Measurements from ENCODE around the gene TMEM37. TPM values are rescaled to one million over a fixed set of nuclear protein-coding genes. Genes with fewer than 3 reads are reported as not detected.

TMEM37 gene
- total RNA-seq, 1 donor from 2014 or later = 0.14 TPM

DNA sequence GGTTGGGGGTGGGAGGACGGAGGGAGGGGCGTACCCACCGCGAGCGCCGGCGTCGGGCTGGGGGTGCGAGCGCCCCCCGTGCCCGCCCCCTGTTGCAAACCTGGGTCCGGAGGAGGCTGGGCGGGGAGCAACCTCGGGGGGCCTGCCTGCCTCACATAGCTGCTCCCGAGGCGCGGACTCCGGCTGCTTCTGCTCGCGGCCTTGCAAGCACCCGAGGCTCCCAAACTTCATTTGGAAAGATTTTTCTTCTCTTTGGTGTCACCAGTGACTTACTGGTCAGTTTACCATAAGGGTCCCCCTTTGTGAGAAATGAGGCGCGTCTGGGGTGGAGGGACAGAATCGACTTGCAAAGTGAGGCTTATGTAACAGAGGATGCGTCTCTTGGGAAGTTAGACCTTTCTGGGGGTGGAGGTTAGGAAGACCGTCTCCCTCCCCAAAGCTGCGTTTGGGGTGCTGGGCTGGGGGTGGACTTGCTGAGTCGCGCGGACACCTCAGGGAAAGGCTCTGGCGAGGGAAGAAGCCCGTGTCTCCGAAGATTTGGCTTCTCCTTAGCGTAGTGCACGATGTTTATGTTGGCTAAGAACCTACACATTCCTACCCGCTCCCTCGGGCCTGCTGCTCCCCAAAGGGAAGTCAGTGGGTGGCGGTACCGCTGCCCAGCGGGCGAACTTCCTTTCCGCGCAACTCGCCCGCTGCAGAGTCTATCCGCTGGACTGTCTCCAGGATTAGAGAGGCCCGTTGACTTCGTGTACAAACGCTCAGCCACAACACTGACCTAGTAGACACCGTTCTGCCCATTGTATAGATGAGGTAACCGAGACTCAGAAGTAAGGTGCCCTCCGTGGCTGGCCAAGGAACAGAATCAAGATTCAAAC, 559 bp downstream of the TMEM37 start:
- intact Hi-C loops (cut with micrococcal nuclease) = no loop called here
- H3K4me3 Mint-ChIP-seq (ENCODE audit: low read depth) = no peak overlapping the region
- peaks cover 42% of the 10 kb centered on the region for H3K27me3 Mint-ChIP-seq (ENCODE audit: low read depth)
- no peaks in the 10 kb centered on the region for H3K9me3 Mint-ChIP-seq
- H3K4me1 Mint-ChIP-seq (ENCODE audit: low read depth) = peaks cover 3% of the 10 kb centered on the region
- H3K36me3 Mint-ChIP-seq (ENCODE audit: low read depth) = no peaks in the 10 kb centered on the region
- no peak for DNase-seq (ENCODE audit: low spot score)
- H3K27ac Mint-ChIP-seq = no peak overlapping the region

DNA sequence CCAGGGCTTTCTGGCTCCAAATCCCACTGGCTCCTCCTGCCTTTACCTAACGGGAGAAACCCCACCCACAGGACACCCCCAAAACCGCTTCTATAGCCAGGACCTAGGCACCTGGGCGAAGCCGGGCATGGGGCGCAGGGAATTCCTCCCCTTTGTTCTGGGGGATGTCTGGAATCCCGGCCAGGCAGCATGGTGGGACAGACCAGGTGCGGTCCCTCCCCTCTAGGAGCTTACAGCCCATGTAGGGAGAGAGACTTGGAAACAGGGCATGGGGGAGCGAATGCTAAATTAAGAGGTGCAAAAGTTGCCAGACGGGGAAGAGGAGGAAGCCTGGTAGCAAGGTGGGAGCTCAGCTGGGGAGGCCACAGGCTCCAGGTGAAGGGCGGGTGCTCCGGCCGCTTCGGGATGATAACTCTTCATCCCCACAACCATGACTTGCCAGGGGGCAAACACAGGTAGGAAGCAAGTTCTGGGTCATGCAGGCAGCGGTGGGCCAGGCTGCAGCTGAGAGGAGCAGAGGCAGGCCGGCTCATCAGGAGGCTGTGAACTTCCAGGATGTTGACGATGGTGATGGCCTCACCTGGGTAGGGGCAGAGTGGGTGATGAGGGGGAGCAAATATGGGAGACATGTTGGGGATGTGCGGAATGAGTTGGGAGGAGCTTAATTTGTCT, 1.3 kb downstream of the TMEM37 start:
- no peaks in the 10 kb centered on the region for H3K36me3 Mint-ChIP-seq (ENCODE audit: low read depth)
- H3K9me3 Mint-ChIP-seq = no peaks in the 10 kb centered on the region
- no peak for DNase-seq (ENCODE audit: low spot score)
- no peak overlapping the region for H3K4me3 Mint-ChIP-seq (ENCODE audit: low read depth)
- H3K27ac Mint-ChIP-seq = no peak overlapping the region
- intact Hi-C loops (cut with micrococcal nuclease) = no loop called here
- peaks cover 3% of the 10 kb centered on the region for H3K4me1 Mint-ChIP-seq (ENCODE audit: low read depth)
- peaks cover 35% of the 10 kb centered on the region for H3K27me3 Mint-ChIP-seq (ENCODE audit: low read depth)

DNA sequence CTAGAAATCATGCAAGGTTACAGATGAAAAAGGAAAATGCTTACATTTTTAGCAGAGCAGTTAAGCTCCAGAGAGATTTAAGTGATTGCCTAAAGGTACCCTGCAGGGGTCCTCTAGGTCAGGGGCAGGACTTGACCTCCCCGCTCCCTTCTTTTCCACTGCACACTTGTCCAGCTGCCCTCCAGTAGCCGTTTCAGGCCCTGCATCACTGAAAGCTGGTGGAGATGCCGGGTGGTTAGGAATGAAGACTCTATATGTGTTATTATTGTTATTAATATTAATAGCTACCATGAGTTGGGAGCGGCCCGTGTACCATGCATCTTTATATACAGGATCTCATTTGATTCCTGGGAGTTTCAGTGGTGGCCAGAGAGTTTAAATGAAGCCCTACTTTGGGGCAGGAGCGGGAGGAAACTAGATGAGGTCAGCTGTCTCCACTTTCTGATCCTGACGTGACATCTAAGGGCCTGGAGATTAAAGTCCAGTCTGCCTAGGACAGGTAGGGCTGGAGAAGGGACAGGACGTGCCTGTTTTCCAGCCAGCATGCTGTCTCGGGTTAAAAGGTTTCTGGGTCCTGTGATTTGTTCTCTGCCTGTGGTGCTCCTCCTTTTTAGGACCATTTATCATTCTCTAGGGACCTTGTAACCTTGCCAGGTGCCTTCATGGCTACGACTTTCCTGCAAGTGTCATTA, 2.1 kb downstream of the TMEM37 start:
- peaks cover 34% of the 10 kb centered on the region for H3K27me3 Mint-ChIP-seq (ENCODE audit: low read depth)
- no peaks in the 10 kb centered on the region for H3K36me3 Mint-ChIP-seq (ENCODE audit: low read depth)
- H3K9me3 Mint-ChIP-seq = no peaks in the 10 kb centered on the region
- DNase-seq (ENCODE audit: low spot score) = no peak
- H3K4me1 Mint-ChIP-seq (ENCODE audit: low read depth) = peaks cover 3% of the 10 kb centered on the region
- intact Hi-C loops (cut with micrococcal nuclease) = no loop called here
- no peak overlapping the region for H3K27ac Mint-ChIP-seq
- H3K4me3 Mint-ChIP-seq (ENCODE audit: low read depth) = no peak overlapping the region

DNA sequence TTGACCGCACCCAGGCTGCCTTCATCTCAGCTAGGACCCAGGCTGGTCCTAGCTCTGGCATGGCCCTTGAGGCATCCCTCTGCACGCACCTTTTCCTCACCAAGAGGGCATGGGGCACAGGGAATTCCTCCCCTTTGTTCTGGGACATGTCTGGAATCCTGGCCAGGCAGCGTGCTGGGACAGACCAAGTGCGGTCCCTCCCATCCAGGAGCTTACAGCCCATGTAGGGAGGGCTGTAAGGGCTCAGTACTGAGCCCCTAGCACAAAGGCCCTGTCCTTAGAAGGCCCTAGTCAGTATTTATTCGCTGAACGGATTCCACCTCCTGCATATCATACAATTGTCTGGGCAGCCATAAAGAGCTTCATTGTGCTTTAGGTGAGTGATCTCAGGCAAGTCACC, 3.0 kb downstream of the TMEM37 start:
- H3K27me3 Mint-ChIP-seq (ENCODE audit: low read depth) = peaks cover 31% of the 10 kb centered on the region
- H3K4me3 Mint-ChIP-seq (ENCODE audit: low read depth) = no peak overlapping the region
- no peak overlapping the region for H3K27ac Mint-ChIP-seq
- H3K9me3 Mint-ChIP-seq = no peaks in the 10 kb centered on the region
- DNase-seq (ENCODE audit: low spot score) = no peak
- intact Hi-C loops (cut with micrococcal nuclease) = no loop called here
- peaks cover 3% of the 10 kb centered on the region for H3K4me1 Mint-ChIP-seq (ENCODE audit: low read depth)
- H3K36me3 Mint-ChIP-seq (ENCODE audit: low read depth) = no peaks in the 10 kb centered on the region

DNA sequence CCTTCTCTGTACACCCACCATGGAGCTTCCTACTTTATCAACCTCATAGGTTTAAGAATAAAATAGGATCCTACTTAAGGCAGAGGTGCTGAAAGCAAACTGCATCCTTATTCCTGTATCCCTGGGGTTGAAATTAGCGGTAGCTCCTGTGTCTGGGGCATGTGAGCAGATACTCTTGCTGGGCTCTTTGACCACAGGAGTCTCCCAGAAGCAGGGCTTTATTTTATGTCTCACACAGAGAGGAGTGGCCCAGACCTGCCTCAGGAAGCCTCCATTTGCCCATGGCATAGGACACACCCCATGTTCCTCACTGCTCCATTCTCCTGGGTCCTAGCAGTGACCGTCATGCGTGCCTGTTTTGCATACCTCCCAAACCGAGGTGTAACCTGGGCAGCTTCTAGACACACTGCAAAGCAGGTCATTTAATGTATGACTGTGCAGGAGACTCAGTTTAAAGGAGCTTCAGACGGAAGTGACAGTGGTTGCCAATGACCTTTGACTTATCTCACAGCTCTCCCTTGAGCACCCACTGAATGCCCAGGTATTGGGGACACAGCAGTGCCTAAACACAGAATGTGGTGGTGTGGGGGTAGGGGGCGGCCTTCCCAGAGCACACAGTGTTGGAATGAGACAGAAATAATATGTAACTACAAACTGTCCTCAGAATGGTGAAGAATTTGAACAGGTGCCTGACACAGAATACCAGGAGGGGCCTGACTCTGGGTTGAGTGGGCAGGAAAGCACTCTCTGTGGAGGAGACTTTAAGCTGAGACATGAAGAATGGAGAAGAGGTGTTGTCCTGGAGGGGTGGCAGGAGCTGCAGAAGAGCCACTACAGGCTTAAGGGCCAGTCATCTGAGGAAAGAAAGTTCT, 3.7 kb downstream of the TMEM37 start:
- no peak overlapping the region for H3K4me3 Mint-ChIP-seq (ENCODE audit: low read depth)
- intact Hi-C loops (cut with micrococcal nuclease) = no loop called here
- peaks cover 3% of the 10 kb centered on the region for H3K4me1 Mint-ChIP-seq (ENCODE audit: low read depth)
- H3K9me3 Mint-ChIP-seq = no peaks in the 10 kb centered on the region
- no peak for DNase-seq (ENCODE audit: low spot score)
- H3K27ac Mint-ChIP-seq = no peak overlapping the region
- peaks cover 26% of the 10 kb centered on the region for H3K27me3 Mint-ChIP-seq (ENCODE audit: low read depth)
- H3K36me3 Mint-ChIP-seq (ENCODE audit: low read depth) = no peaks in the 10 kb centered on the region

DNA sequence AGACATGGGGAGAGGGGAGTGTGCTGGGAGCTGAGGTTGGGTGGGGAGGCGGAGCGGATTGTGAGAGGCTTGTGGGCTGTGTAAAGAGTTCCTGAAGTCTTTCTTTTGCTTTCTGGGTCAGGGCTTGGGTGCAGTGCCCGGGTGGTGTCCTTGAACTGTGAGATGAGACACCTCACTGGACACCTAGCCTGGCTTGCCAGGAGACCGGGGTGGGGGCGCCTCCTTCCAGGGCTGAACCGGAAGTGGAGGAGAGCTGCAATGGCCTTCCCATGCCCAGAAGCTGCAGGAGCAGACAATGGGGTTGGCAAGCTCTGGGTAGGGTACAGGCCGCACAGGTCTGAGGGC, 4.3 kb downstream of the TMEM37 start:
- peaks cover 3% of the 10 kb centered on the region for H3K4me1 Mint-ChIP-seq (ENCODE audit: low read depth)
- no peaks in the 10 kb centered on the region for H3K36me3 Mint-ChIP-seq (ENCODE audit: low read depth)
- no peaks in the 10 kb centered on the region for H3K9me3 Mint-ChIP-seq
- H3K27me3 Mint-ChIP-seq (ENCODE audit: low read depth) = peaks cover 20% of the 10 kb centered on the region
- intact Hi-C loops (cut with micrococcal nuclease) = no loop called here
- DNase-seq (ENCODE audit: low spot score) = no peak
- no peak overlapping the region for H3K4me3 Mint-ChIP-seq (ENCODE audit: low read depth)
- H3K27ac Mint-ChIP-seq = no peak overlapping the region

DNA sequence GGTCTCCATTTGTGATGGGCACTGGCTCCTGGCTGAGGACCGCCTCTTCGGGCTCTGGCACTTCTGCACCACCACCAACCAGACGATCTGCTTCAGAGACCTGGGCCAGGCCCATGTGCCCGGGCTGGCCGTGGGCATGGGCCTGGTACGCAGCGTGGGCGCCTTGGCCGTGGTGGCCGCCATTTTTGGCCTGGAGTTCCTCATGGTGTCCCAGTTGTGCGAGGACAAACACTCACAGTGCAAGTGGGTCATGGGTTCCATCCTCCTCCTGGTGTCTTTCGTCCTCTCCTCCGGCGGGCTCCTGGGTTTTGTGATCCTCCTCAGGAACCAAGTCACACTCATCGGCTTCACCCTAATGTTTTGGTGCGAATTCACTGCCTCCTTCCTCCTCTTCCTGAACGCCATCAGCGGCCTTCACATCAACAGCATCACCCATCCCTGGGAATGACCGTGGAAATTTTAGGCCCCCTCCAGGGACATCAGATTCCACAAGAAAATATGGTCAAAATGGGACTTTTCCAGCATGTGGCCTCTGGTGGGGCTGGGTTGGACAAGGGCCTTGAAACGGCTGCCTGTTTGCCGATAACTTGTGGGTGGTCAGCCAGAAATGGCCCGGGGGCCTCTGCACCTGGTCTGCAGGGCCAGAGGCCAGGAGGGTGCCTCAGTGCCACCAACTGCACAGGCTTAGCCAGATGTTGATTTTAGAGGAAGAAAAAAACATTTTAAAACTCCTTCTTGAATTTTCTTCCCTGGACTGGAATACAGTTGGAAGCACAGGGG, 5.5 kb downstream of the TMEM37 start:
- H3K9me3 Mint-ChIP-seq = no peaks in the 10 kb centered on the region
- peaks cover 14% of the 10 kb centered on the region for H3K27me3 Mint-ChIP-seq (ENCODE audit: low read depth)
- H3K27ac Mint-ChIP-seq = no peak overlapping the region
- H3K36me3 Mint-ChIP-seq (ENCODE audit: low read depth) = no peaks in the 10 kb centered on the region
- intact Hi-C loops (cut with micrococcal nuclease) = no loop called here
- no peak overlapping the region for H3K4me3 Mint-ChIP-seq (ENCODE audit: low read depth)
- H3K4me1 Mint-ChIP-seq (ENCODE audit: low read depth) = peaks cover 1% of the 10 kb centered on the region
- no peak for DNase-seq (ENCODE audit: low spot score)

DNA sequence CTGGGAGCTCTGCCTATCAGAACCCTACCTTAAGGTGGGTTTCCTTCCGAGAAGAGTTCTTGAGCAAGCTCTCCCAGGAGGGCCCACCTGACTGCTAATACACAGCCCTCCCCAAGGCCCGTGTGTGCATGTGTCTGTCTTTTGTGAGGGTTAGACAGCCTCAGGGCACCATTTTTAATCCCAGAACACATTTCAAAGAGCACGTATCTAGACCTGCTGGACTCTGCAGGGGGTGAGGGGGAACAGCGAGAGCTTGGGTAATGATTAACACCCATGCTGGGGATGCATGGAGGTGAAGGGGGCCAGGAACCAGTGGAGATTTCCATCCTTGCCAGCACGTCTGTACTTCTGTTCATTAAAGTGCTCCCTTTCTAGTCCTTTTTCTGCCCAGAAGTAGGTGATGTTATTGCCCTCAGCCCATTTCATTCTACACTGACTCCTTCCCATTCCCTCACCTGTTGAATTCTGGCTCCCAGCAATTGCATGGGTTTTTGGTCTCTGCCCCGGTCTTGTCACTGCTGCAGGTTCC, 6.5 kb downstream of the TMEM37 start:
- Mint-ChIP-seq H3K27me3 (ENCODE audit: low read depth) (peaks cover 4% of the 10 kb centered on the region), H3K4me3 (ENCODE audit: low read depth) (no peak overlapping the region), H3K36me3 (ENCODE audit: low read depth) (no peaks in the 10 kb centered on the region), H3K9me3 (no peaks in the 10 kb centered on the region), H3K27ac (no peak overlapping the region), H3K4me1 (ENCODE audit: low read depth) (no peaks in the 10 kb centered on the region)
- DNase-seq (ENCODE audit: low spot score) = no peak
- intact Hi-C loops (cut with micrococcal nuclease) = no loop called here

DNA sequence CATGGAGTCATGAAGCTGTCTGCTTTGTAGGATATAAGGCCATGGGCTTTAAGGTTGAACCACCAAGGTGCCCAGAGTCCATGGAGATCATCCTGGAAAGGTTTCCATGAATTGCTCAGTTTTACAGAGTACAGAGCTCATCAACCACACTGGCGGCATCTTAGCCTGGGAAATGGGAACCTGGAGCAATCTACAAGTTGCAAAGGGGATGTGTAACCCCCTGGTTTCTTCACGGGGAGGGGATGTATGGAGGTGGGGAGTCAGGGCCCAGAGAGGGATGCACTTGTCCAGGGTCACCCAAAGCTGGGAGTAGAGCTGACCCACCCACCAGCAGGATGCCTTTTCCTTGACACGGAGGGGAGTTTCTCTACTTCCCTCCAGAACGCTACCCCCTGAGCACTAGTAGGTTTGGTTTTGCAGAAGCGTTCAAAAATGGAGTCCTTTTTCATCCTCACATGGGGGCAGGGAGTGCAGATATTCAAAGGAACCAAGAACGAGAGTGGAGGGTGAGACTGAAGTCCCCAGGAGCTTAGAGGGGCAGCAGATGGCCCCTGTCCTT, 7.2 kb downstream of the TMEM37 start:
- no peaks in the 10 kb centered on the region for H3K27me3 Mint-ChIP-seq (ENCODE audit: low read depth)
- intact Hi-C loops (cut with micrococcal nuclease) = no loop called here
- no peak overlapping the region for H3K27ac Mint-ChIP-seq
- no peaks in the 10 kb centered on the region for H3K4me1 Mint-ChIP-seq (ENCODE audit: low read depth)
- no peak for DNase-seq (ENCODE audit: low spot score)
- no peaks in the 10 kb centered on the region for H3K9me3 Mint-ChIP-seq
- no peak overlapping the region for H3K4me3 Mint-ChIP-seq (ENCODE audit: low read depth)
- no peaks in the 10 kb centered on the region for H3K36me3 Mint-ChIP-seq (ENCODE audit: low read depth)

DNA sequence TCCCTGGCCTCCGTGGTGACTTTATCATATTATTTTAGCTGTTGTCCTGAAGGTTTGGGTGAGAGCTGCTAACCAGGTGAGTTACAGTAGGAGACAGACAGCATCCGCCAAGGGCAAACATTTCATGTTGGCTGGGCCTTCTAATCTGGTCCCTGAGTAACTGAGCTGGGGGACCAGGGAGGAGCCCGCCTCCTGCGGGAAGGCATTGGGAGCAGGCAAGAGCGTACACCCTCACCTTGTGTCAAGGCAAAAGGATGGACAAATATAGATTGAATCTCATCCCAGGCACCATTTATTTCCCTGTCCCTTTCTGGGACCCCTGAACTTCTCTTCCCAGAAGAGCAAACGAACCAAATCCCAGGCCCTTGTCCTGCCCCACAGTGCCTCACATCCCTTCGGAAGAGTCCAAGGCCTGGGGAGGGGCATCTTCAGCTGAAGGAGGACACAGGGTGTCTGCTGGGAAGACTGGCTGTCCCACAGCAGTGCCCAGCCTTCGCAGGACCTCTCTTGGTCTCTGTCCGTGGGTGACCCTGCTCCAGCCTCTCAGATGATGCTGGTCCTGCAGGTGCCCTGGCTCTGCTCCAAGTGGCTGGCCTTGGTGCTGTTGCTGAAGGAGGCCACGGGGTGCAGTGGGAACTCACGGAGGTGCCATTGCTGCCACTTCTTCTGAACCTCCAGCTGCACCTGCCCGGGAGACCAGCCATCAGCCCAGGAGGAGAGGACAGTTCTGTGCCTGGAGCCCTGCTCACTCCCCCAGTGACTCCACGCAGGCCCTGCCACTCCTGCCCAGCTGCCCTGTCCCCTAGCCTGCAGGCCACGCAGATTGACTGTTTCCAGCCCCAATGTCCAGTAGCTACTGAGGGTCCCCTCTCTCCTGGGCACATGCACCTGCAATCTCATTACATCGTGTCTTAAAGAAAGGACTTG, 8.2 kb downstream of the TMEM37 start:
- no peaks in the 10 kb centered on the region for H3K27me3 Mint-ChIP-seq (ENCODE audit: low read depth)
- H3K4me3 Mint-ChIP-seq (ENCODE audit: low read depth) = no peak overlapping the region
- intact Hi-C loops (cut with micrococcal nuclease) = no loop called here
- no peak overlapping the region for H3K27ac Mint-ChIP-seq
- H3K4me1 Mint-ChIP-seq (ENCODE audit: low read depth) = no peaks in the 10 kb centered on the region
- H3K9me3 Mint-ChIP-seq = no peaks in the 10 kb centered on the region
- H3K36me3 Mint-ChIP-seq (ENCODE audit: low read depth) = no peaks in the 10 kb centered on the region
- DNase-seq (ENCODE audit: low spot score) = no peak

DNA sequence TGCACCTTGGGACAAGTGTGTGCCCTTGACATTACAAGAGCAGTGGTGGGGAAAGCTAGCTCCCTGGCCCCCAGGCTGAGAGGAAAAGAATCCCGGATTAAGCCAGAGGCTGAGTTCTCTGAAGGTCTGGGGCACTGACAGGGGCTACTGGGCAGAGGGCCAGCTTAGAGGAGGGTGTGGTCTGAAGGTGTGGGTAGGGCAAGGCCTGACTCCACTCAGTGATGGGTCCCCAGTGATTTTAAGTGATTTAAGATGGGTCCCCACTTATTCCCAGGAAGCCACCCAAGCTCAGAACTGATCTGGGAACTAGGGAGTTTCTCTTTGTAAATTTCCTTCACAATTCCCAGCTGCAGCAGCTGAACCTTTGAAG, 8.8 kb downstream of the TMEM37 start:
- H3K27ac Mint-ChIP-seq = no peak overlapping the region
- H3K4me3 Mint-ChIP-seq (ENCODE audit: low read depth) = no peak overlapping the region
- no peaks in the 10 kb centered on the region for H3K9me3 Mint-ChIP-seq
- no peaks in the 10 kb centered on the region for H3K4me1 Mint-ChIP-seq (ENCODE audit: low read depth)
- no peaks in the 10 kb centered on the region for H3K36me3 Mint-ChIP-seq (ENCODE audit: low read depth)
- no peak for DNase-seq (ENCODE audit: low spot score)
- intact Hi-C loops (cut with micrococcal nuclease) = no loop called here
- no peaks in the 10 kb centered on the region for H3K27me3 Mint-ChIP-seq (ENCODE audit: low read depth)

Data from activated T-helper 2 cell treated with anti-CD3 and anti-CD28 coated beads, Interferon-gamma antibody, Interleukin-2, Interleukin-4, amounts not matched to agents 10 μg/mL and 5 μg/mL and 100 μg/mL, durations not matched to agents 14 hours and 24 hours and 36 hours (primary cell).